GM12878 (cell line): Measurements from ENCODE around the gene DUSP12. TPM values are rescaled to one million over a fixed set of nuclear protein-coding genes. Genes with fewer than 3 reads are reported as not detected.

Experiments
- CBX5 ChIP-seq: sonication (generic); IDR thresholded peaks from 2 replicates; pipeline ENCODE4 v1.6.1; 2016; ENCODE audit warnings: low read depth, moderate library complexity, mild to moderate bottlenecking, inconsistent platforms
- CEBPB ChIP-seq, 2 experiments: fragments of 150-350 bp in 1 of 2; IDR thresholded peaks; 2 replicates each; pipeline ENCODE4 v1.6.1; 2012 to 2014; ENCODE audit warnings: low read depth in 2 of 2, low read length in 2 of 2, borderline replicate concordance in 1 of 2, inconsistent platforms in 1 of 2
- EGR1 ChIP-seq, 2 experiments: IDR thresholded peaks; 1 replicate in 1 of 2; 2 replicates in 1 of 2; pipeline ENCODE4 v1.6.1; 2011 to 2012; ENCODE audit warnings: low read depth in 2 of 2, low read length in 2 of 2, borderline replicate concordance in 1 of 2, mild to moderate bottlenecking in 1 of 2, moderate library complexity in 1 of 2
- EP300 ChIP-seq, 2 experiments: fragments of 150-350 bp in 1 of 2; IDR thresholded peaks; 2 replicates each; pipeline ENCODE4 v1.6.1; 2011 to 2012; ENCODE audit warnings: low read depth in 2 of 2, low read length in 2 of 2, borderline replicate concordance in 1 of 2, improper control_type of control experiment in 1 of 2, inconsistent platforms in 1 of 2; ENCODE audit not compliant: control insufficient read depth in 1 of 2
- EZH2 ChIP-seq: IDR thresholded peaks from 2 replicates; pipeline ENCODE4 v1.6.1; 2012; ENCODE audit warnings: low read depth, mild to moderate bottlenecking, control low read depth, inconsistent platforms, low read length, borderline replicate concordance; ENCODE audit not compliant: control insufficient read depth
- FOXM1 ChIP-seq: IDR thresholded peaks from 2 replicates; pipeline ENCODE4 v1.6.1; 2012; ENCODE audit warnings: low read depth, mild to moderate bottlenecking, inconsistent platforms, low read length, moderate library complexity
- HCFC1 ChIP-seq: fragments of 150-350 bp; IDR thresholded peaks from 2 replicates; pipeline ENCODE4 v1.6.1; 2014; ENCODE audit warnings: low read length
- HDGF ChIP-seq: fragments of 450-650 bp; IDR thresholded peaks from 2 replicates; pipeline ENCODE4 v1.6.1; 2016; ENCODE audit warnings: antibody characterized with exemption
- IRF4 ChIP-seq: IDR thresholded peaks from 2 replicates; pipeline ENCODE4 v1.6.1; 2011; ENCODE audit warnings: low read depth, low read length
- KDM1A ChIP-seq: fragments of 200-600 bp; sonication (generic); IDR thresholded peaks from 2 replicates; pipeline ENCODE4 v1.6.1; 2016; ENCODE audit warnings: borderline replicate concordance
- MAX ChIP-seq: IDR thresholded peaks from 2 replicates; pipeline ENCODE4 v1.6.1; 2012; ENCODE audit warnings: low read depth, low read length, improper control_type of control experiment
- MTA3 ChIP-seq: IDR thresholded peaks from 2 replicates; pipeline ENCODE4 v1.6.1; 2012; ENCODE audit warnings: low read length, inconsistent platforms, borderline replicate concordance
- NBN ChIP-seq: fragments of 450-650 bp; IDR thresholded peaks from 2 replicates; pipeline ENCODE4 v1.6.1; 2016
- NFXL1 ChIP-seq: fragments of 450-650 bp; IDR thresholded peaks from 2 replicates; pipeline ENCODE4 v1.6.1; 2017; ENCODE audit warnings: antibody characterized with exemption, mild to moderate bottlenecking, borderline replicate concordance
- POLR2AphosphoS5 ChIP-seq: IDR thresholded peaks from 2 replicates; pipeline ENCODE4 v1.6.1; 2011; ENCODE audit warnings: mild to moderate bottlenecking, low read length, inconsistent platforms
- SIX5 ChIP-seq: IDR thresholded peaks from 2 replicates; pipeline ENCODE4 v1.6.1; 2011; ENCODE audit warnings: mild to moderate bottlenecking, low read depth, low read length, moderate library complexity; ENCODE audit not compliant: severe bottlenecking
- SKIL ChIP-seq: fragments of 450-650 bp; IDR thresholded peaks from 2 replicates; pipeline ENCODE4 v1.6.1; 2017; ENCODE audit warnings: mild to moderate bottlenecking, low read depth, inconsistent platforms; ENCODE audit not compliant: poor library complexity, severe bottlenecking
- SREBF1 ChIP-seq: IDR thresholded peaks from 2 replicates; pipeline ENCODE4 v1.6.1; 2012; ENCODE audit warnings: mild to moderate bottlenecking, low read length
- TARDBP ChIP-seq: IDR thresholded peaks from 2 replicates; pipeline ENCODE4 v1.6.1; 2016; ENCODE audit warnings: borderline replicate concordance
- TCF3 ChIP-seq: IDR thresholded peaks from 2 replicates; pipeline ENCODE4 v1.6.1; 2012; ENCODE audit warnings: low read depth, mild to moderate bottlenecking, low read length, borderline replicate concordance; ENCODE audit not compliant: insufficient read depth
- polyA plus RNA-seq, 11 experiments: library from polyadenylated mRNA; depleted of rRNA in 4 of 11; unstranded in 6 of 11; stranded (reverse) in 5 of 11; fragments of >200 nt; fragmentation: Nextera tagmentation in 4 of 11; fragmentation: Illumina TruSeq in 1 of 11; extraction: Ambion mirVana in 4 of 11; extraction: Trizol in 1 of 11; gene quantifications; 1 replicate in 1 of 11; 2 replicates in 10 of 11; pipeline versions ENCODE4 v1.2.1 to v1.2.3, GENCODE V29; 2011 to 2016; ENCODE audit warnings: inconsistent platforms in 2 of 11, missing spikeins in 2 of 11, low read depth in 1 of 11
- total RNA-seq, 4 experiments: library from RNA; depleted of rRNA in 3 of 4; stranded (reverse); fragments of >200 nt in 3 of 4; fragmentation: Illumina TruSeq in 1 of 4; extraction: Trizol in 1 of 4; gene quantifications; 2 replicates each; pipeline versions ENCODE4 v1.2.1 to v1.2.3, GENCODE V29; 2013 to 2021
- TF ChIP-seq, protein P1 (sequence below): fragments of 450-650 bp; IDR thresholded peaks from 2 replicates; pipeline ENCODE4 v1.6.1; 2017; ENCODE audit warnings: mild to moderate bottlenecking, moderate library complexity
- TF ChIP-seq, protein P2 (sequence below): fragments of 450-650 bp; IDR thresholded peaks from 2 replicates; pipeline ENCODE4 v1.6.1; 2016; ENCODE audit warnings: mild to moderate bottlenecking

DUSP12 gene
- total and polyA plus RNA-seq, 10 of the 15 experiments (the other 5 are each of a cell fraction or from before 2014, with no cell fraction given): 7.0 to 51.5 (median 35.4) TPM

DNA sequence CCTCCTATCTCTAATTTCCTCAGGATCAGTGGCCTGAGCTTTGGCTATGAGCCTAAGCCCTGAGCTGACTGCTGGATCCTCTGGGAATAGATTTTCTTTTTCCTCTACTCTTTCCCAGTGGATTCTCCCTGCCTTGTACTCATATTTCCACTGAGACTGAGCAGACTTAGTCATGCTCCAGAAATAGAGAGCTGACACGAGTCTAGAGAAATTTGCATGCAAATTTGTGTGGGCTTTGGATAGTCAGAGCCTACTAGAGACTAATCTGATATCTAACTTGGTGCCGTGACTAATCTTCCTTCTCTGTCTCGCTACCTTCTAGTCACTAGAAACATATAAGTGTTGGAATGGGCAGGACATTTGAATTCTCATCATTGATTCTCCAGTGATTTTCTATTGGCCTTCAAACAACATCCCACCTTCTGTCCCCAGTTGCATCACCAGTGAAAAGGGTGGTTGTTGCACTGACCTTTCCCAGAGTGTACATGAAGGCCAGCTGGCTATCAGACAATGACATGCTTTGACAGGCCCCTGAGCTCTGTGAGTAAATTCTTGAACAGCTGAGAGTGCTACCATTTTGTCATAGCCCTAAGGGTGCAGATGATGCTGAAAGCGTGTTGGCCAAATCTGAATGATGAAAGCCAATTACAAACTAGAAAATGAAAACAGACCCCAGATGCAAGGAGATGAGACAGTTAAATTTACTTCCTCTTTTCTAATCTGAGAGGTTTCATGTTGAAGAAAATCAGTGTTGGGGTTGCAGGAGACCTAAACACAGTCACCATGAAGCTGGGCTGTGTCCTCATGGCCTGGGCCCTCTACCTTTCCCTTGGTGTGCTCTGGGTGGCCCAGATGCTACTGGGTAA lies 42.9 kb upstream of the DUSP12 start, which contains the start of gene FCRLA (continued):
- TF ChIP-seq IRF4 (peak; percentile 81), TCF3 (0 out of 2 replicates have a peak, but pooled peaks have one; percentile 39), MAX (no peak), HDGF (no peak), HCFC1 (no peak), EGR1 (IDR thresholded peaks at IDR 0.05; ENCODE audit: borderline replicate concordance in 1 of 2, low read depth in 2 of 2, low read length in 2 of 2) (no peak), EZH2 (0 out of 2 replicates have a peak, but pooled peaks have one; percentile 35), FOXM1 (peak; percentile 49), MTA3 (peak; percentile 97), CBX5 (peak; percentile 93; the same call in 1 of the 2 replicates), TARDBP (no peak), SREBF1 (no peak), CEBPB (IDR thresholded peaks at IDR 0.05; ENCODE audit: borderline replicate concordance in 1 of 2, low read depth in 2 of 2, low read length in 2 of 2) (no peak; a peak in 1 of 4 replicates), SKIL (peak; percentile 53), SIX5 (no peak), POLR2AphosphoS5 (peak; percentile 96), EP300 (IDR thresholded peaks at IDR 0.05; ENCODE audit: borderline replicate concordance in 1 of 2, control insufficient read depth in 1 of 2, low read depth in 2 of 2, low read length in 2 of 2) (peak in 1 of 2 experiments; percentile 72; a peak in 2 of 4 replicates), KDM1A (no peak), NBN (0 out of 2 replicates have a peak, but pooled peaks have one; percentile 32), NFXL1 (no peak)
- TF ChIP-seq, protein P1, sequence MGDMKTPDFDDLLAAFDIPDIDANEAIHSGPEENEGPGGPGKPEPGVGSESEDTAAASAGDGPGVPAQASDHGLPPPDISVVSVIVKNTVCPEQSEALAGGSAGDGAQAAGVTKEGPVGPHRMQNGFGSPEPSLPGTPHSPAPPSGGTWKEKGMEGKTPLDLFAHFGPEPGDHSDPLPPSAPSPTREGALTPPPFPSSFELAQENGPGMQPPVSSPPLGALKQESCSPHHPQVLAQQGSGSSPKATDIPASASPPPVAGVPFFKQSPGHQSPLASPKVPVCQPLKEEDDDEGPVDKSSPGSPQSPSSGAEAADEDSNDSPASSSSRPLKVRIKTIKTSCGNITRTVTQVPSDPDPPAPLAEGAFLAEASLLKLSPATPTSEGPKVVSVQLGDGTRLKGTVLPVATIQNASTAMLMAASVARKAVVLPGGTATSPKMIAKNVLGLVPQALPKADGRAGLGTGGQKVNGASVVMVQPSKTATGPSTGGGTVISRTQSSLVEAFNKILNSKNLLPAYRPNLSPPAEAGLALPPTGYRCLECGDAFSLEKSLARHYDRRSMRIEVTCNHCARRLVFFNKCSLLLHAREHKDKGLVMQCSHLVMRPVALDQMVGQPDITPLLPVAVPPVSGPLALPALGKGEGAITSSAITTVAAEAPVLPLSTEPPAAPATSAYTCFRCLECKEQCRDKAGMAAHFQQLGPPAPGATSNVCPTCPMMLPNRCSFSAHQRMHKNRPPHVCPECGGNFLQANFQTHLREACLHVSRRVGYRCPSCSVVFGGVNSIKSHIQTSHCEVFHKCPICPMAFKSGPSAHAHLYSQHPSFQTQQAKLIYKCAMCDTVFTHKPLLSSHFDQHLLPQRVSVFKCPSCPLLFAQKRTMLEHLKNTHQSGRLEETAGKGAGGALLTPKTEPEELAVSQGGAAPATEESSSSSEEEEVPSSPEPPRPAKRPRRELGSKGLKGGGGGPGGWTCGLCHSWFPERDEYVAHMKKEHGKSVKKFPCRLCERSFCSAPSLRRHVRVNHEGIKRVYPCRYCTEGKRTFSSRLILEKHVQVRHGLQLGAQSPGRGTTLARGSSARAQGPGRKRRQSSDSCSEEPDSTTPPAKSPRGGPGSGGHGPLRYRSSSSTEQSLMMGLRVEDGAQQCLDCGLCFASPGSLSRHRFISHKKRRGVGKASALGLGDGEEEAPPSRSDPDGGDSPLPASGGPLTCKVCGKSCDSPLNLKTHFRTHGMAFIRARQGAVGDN: peak; percentile 65
- TF ChIP-seq, protein P2, sequence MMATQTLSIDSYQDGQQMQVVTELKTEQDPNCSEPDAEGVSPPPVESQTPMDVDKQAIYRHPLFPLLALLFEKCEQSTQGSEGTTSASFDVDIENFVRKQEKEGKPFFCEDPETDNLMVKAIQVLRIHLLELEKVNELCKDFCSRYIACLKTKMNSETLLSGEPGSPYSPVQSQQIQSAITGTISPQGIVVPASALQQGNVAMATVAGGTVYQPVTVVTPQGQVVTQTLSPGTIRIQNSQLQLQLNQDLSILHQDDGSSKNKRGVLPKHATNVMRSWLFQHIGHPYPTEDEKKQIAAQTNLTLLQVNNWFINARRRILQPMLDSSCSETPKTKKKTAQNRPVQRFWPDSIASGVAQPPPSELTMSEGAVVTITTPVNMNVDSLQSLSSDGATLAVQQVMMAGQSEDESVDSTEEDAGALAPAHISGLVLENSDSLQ: peak; percentile 76
